Fibroblast of skin of abdomen (primary cell): ENCODE data around the gene GTF2F2.
"Not testable (repeated sequence)": the region's sequence is repeated elsewhere in the genome, so short reads cannot be mapped to it uniquely, and the experiment has no call there.

Source experiments
- DNase-seq: peaks from one replicate; pipeline ENCODE4 v3.0.0-alpha.2; 2013

The GTF2F2 gene

GRCh38 chr13:45180713-45181601, 60.6 kb downstream of the GTF2F2 start:
- DNase-seq, result no peak

- DNase-seq, result no peak
Observed at GRCh38 chr13:45184693-45185092, 64.4 kb downstream of the GTF2F2 start.

GRCh38 chr13:45185286-45185685, 65.0 kb downstream of the GTF2F2 start:
- peak; percentile 45 for DNase-seq

- DNase-seq, result not testable (repeated sequence)
Observed at GRCh38 chr13:45189077-45189476, 68.8 kb downstream of the GTF2F2 start.

- peak; percentile 84 for DNase-seq
Observed at GRCh38 chr13:45189511-45189910, 69.2 kb downstream of the GTF2F2 start.

- DNase-seq, result no peak
Observed at GRCh38 chr13:45191874-45192273, 71.6 kb downstream of the GTF2F2 start.

GRCh38 chr13:45194081-45194939, 74.0 kb downstream of the GTF2F2 start:
- peak; percentile 37 for DNase-seq

- DNase-seq, result no peak
Observed at GRCh38 chr13:45195421-45195820, 75.1 kb downstream of the GTF2F2 start.

- no peak for DNase-seq
Observed at GRCh38 chr13:45196096-45196495, 75.8 kb downstream of the GTF2F2 start.

- DNase-seq, result peak; percentile 48
Observed at GRCh38 chr13:45196622-45197021, 76.3 kb downstream of the GTF2F2 start.

- no peak for DNase-seq
Observed at GRCh38 chr13:45198041-45198440, 77.7 kb downstream of the GTF2F2 start.

- DNase-seq, result no peak
Observed at GRCh38 chr13:45198924-45199323, 78.6 kb downstream of the GTF2F2 start.

GRCh38 chr13:45199711-45200110, 79.4 kb downstream of the GTF2F2 start:
- DNase-seq, result no peak

GRCh38 chr13:45200701-45201232, 80.5 kb downstream of the GTF2F2 start, which contains the start of gene KCTD4:
TSS of gene KCTD4 (minus strand) at chr13:45201045. CDS start at chr13:45194567, 6,478 bp downstream.
- DNase-seq, result peak; percentile 37

GRCh38 chr13:45205124-45205523, 84.8 kb downstream of the GTF2F2 start:
- DNase-seq, result no peak

- DNase-seq, result peak; percentile 95
Observed at GRCh38 chr13:45206340-45206739, 86.0 kb downstream of the GTF2F2 start.

GRCh38 chr13:45207319-45207718, 87.0 kb downstream of the GTF2F2 start:
- DNase-seq, result no peak

- no peak for DNase-seq
Observed at GRCh38 chr13:45208132-45208531, 87.8 kb downstream of the GTF2F2 start.

GRCh38 chr13:45209229-45209628, 88.9 kb downstream of the GTF2F2 start:
- no peak for DNase-seq

GRCh38 chr13:45215392-45216077, 95.2 kb downstream of the GTF2F2 start:
- peak; percentile 33 for DNase-seq

GRCh38 chr13:45216193-45216592, 95.9 kb downstream of the GTF2F2 start:
- DNase-seq, result no peak

- DNase-seq, result no peak
Observed at GRCh38 chr13:45218689-45219088, 98.4 kb downstream of the GTF2F2 start.
